NCI-H2081 (cell line): ENCODE data around the gene CAB39.
"Not testable (repeated sequence)": the region's sequence is repeated elsewhere in the genome, so short reads cannot be mapped to it uniquely, and the experiment has no call there.

Experiments used
- DNase-seq, 2 experiments: peaks; one replicate each; lab custom pipeline; 2025; lab: John Stamatoyannopoulos, UW

The CAB39 gene

GRCh38 chr2:230714136-230714480 lies 1.5 kb downstream of the CAB39 start:
- peak in 1 of 2 experiments; percentile 2 for DNase-seq

- DNase-seq = no peak
Observed at GRCh38 chr2:230715201-230715600, 2.6 kb downstream of the CAB39 start.

GRCh38 chr2:230716588-230716987 lies 3.9 kb downstream of the CAB39 start:
- no peak for DNase-seq

GRCh38 chr2:230717600-230717999 lies 5.0 kb downstream of the CAB39 start:
- DNase-seq = no peak

GRCh38 chr2:230719340-230719739 lies 6.7 kb downstream of the CAB39 start:
- DNase-seq = no peak

- DNase-seq = no peak
Observed at GRCh38 chr2:230721712-230722111, 9.1 kb downstream of the CAB39 start.

- DNase-seq = no peak
Observed at GRCh38 chr2:230722207-230722885, 9.7 kb downstream of the CAB39 start.

GRCh38 chr2:230723363-230723762 lies 10.7 kb downstream of the CAB39 start:
- no peak for DNase-seq

- DNase-seq = not testable (repeated sequence)
Observed at GRCh38 chr2:230724957-230725356, 12.3 kb downstream of the CAB39 start.

GRCh38 chr2:230731512-230731911 lies 18.9 kb downstream of the CAB39 start:
- DNase-seq = no peak

- DNase-seq = no peak
Observed at GRCh38 chr2:230732914-230733401, 20.3 kb downstream of the CAB39 start.

GRCh38 chr2:230734247-230735175 lies 21.9 kb downstream of the CAB39 start:
- no peak for DNase-seq

GRCh38 chr2:230735884-230736283 lies 23.2 kb downstream of the CAB39 start:
- DNase-seq = no peak

GRCh38 chr2:230737300-230737699 lies 24.7 kb downstream of the CAB39 start:
- DNase-seq = no peak

- no peak for DNase-seq
Observed at GRCh38 chr2:230737791-230738226, 25.2 kb downstream of the CAB39 start.

GRCh38 chr2:230738391-230738811 lies 25.8 kb downstream of the CAB39 start:
- no peak for DNase-seq

- DNase-seq = peak in 1 of 2 experiments; percentile 5
Observed at GRCh38 chr2:230738924-230739323, 26.3 kb downstream of the CAB39 start.

GRCh38 chr2:230739961-230740360 lies 27.3 kb downstream of the CAB39 start:
- DNase-seq = no peak

GRCh38 chr2:230742781-230743180 lies 30.1 kb downstream of the CAB39 start:
- DNase-seq = no peak

- DNase-seq = no peak
Observed at GRCh38 chr2:230746213-230746612, 33.6 kb downstream of the CAB39 start.

GRCh38 chr2:230748087-230748486 lies 35.4 kb downstream of the CAB39 start:
- DNase-seq = no peak

- DNase-seq = no peak
Observed at GRCh38 chr2:230749111-230749510, 36.5 kb downstream of the CAB39 start.

GRCh38 chr2:230751062-230751461 lies 38.4 kb downstream of the CAB39 start:
- no peak for DNase-seq
